ENCODE results near the gene PAQR6. TPM values are rescaled to one million over a fixed set of nuclear protein-coding genes. Genes with fewer than 3 reads are reported as not detected.

Gene PAQR6
- total RNA-seq, 1 experiment from 2014 or later: 0.50 TPM

DNA sequence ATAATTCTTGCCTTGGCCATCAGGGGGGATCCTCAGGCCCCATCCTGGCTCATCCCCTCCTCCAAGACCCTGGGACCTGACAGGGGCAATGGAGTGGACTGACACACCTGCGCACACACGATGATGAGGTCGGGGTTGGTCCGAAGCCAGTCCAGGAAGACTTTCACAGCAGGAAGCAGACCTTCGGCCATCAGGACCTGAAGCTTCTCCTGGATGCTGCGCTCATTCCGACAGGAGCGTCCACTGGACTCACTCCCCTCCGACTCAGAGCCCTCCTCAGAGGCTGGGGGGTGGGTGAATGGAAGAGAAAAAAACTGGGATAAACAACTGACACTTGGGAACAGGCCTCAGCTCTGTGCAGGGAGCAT lies 15.4 kb upstream of the PAQR6 start:
- DNase-seq (ENCODE audit: low spot score): no peak

DNA sequence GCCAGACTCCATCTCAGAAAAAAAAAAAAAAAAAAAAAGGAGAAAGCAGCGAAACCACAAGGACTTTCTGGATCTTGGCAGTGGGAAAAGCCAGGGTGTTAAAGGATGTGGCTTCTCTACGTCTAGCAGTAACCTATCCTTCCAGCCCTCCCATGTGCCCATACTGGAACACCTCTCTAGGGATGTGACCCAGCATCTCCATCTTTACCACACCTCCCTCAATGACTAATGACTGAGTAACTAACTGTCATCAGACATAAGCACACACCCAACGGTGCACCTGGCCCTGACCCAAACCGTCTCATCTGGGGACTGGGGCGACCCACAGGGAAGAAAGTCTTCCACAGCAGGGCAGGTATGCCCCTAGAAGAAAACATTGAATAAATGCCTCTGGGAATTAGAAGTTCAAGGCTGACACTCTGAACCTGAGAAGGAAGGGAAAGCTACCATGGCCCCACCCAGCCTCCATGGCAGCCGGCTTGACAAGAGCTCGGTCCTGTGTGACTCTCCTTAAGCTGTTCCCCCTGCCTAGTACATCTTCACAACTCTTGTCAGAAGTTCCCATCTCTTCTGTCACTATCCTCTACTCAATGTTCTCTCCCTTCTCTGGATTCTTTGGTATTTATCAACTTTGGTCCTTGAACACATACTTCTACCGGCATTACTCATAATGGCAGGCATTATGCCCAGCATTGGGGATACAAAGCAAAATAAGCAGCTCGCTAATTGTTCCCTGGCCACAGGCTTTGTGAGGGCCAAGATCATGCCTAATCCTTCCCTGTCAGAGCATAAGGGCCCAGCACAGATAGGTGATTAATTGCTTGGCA lies 14.8 kb upstream of the PAQR6 start:
- DNase-seq (ENCODE audit: low spot score): peak; percentile 50

DNA sequence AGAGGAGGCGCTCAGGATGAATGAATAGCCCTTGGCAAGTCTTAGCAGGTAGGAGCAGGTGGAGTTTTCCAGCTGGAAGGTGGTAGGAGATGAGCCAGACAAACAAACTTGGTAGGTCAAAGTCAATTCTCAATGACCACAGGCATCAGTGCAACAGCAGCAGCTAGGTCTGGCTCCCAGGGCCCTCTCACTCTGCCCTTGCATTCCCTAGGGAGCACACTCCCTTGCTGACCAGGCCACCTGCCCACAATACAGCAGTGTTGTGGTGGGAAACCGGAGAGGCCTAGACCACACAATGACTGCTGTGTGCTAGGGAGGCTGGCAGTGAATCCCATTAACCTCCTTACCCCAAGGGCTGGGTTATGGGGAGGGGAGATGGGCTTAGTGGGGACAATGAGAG lies 13.0 kb upstream of the PAQR6 start:
- DNase-seq (ENCODE audit: low spot score): no peak

DNA sequence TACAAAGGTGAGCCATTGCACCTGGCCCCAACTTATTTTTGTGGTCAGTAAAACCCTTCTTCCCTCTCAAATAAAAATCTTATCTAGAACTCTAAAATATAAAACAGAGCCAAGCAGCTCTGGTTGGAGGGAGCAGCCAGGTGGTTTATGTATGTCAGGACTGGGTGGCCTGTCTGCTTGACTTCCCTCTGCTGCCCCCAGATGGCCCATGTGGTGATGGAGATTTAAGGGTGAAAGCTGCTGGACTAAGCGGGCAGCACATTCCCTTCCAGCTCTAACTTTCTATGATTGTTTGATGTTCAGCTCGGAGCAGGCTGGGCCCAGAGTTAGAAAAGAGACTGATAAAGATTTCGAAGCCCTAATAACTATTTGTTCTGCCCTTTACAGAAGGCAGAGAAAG lies 11.9 kb upstream of the PAQR6 start:
- DNase-seq (ENCODE audit: low spot score): no peak

DNA sequence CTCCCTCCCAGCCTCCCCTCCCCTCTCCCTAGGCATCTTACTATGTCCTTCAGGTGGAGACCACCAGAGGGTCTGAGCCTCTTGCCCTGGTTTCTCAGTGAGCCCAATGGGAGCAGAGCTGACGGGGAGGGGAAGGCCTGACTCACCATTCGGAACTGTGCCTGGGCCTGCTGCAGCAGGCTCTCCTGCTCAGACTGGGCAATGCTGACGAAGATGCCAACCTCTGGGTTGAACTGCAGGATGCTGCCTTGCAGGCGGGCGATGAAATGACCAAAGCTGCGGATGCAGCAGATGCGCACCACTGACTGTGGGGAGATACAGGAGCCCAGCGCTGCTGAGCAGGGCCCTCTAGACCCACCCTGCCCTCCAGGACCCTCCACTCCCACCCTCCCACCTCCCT lies 11.0 kb upstream of the PAQR6 start:
- DNase-seq (ENCODE audit: low spot score): no peak

DNA sequence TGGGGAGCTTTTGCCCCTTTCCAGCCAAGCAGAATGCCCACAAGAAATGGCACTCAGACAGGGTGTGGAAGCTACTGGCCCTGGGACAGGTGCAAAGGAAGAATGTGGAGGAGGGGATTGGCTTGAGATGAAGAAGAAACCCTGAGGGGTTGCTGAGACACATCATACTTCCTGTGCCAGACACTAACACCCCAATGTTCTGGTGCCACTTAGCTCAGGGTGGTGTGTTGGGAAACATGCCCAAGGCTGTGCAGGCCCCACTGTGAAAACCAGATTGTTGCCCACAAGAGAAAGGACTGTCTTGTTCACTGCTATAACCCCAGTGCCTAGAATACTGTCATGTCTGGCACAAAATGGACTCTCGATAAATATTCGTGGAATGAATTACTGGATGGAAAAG lies 9.9 kb upstream of the PAQR6 start:
- DNase-seq (ENCODE audit: low spot score): no peak

DNA sequence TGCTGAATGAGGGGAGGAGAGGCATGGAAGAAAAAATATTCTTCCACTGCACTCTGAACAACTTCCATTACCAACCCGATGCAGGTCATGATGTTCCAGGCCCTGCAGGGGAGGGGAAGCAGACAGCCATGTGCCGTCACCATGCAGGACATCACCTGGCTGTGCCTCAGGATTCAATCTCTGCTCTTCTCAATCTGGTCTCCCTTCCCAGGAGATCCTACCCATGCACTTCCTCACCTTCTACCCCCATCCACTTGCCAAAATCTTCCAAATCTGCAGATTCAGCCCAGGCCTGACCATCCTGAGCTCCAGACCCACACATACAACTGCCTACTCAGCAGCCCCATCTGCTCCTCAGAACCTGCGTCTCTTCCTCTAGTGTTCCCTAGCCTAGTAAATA lies 5.8 kb upstream of the PAQR6 start:
- DNase-seq (ENCODE audit: low spot score): no peak

DNA sequence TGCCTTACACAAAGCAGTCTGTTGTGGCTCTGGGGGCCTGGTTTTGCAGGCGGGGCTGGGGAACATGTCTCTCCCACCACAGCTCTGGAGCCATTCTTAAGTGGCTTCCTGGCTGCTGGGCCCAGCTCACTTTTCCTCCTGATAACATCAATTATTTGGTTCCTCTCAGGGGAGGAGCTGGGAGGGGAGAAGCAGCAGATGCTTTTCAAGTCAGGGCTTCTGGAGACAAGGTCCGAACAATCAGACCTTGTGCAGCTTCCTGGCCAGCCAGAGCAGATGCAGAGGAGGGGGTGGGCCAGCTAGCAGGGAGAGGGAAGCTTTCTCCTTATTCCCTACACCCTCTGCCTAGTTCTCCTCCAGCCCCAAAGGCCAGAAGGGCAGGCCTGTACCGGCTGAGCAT lies 3.7 kb upstream of the PAQR6 start:
- no peak for DNase-seq (ENCODE audit: low spot score)

DNA sequence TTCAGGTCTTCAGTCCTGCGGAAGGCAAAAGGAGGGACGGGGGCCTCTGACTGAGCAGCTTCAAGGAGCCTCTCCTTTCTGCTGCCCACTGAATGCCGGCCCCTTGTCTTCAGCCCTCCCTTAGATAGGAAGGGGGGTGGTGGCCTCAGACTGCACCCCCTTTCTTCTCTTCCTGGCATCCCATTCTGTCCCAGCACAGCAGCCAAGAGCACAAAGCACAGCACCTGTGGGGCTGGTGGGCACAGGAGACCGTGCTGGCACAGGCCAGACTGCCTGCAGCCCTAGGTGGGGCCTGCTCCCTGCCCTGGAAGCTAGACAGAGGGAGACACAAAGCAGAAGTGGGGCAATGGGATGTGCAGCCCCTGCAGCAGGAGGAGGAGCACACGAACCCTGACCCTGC lies 1.7 kb upstream of the PAQR6 start:
- no peak for DNase-seq (ENCODE audit: low spot score)

DNA sequence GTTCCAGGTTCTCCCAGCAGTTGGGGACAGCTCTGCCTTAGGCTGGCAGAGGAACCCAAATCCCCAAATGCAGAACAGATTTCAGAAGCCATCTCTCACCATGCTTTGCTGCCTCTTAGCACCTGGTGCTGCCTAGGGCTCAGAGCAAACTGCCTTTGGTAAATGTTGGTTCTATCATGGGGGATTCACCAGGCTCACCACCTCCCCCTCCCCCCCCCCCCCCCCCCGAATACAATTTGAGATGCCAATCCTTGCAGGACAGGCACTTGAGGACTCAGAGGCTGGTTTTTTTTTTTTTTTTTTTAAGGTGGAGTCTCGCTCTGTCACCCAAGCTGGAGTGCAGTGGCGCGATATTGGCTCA lies 447 bp upstream of the PAQR6 start:
- DNase-seq (ENCODE audit: low spot score): no peak

DNA sequence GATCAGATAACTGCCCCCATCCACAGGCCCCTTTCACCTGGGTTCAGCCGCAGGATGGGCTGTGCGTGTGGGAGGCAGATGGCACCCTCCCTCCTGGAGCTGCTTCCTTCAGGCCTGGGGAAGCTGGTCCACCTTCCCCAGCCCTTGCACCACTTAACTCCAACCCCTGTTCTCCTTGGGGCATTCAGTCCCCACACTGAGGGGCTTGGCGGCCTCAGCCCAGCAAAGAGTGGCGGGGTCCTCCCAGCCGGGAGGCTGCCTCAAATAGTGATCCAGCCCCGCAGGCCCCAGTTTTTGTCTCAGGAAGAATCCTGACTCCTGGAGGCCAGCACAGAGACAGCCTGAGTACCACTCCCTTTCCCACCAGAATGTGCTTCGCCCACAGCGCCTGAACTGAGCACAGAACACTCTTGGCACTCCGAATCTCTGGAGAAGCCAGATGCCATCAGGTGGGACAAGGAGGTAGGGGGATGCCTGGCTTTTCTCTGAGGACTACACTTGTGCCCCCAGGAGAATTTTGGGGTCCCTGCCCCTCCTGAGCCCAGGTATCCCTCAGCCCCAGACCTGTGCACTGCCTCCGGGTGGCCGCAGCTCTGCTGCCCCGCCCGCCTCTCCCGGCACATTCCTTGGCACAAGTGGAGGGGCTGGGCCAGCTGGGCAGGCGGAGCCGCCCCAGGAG lies 936 bp downstream of the PAQR6 start:
- DNase-seq (ENCODE audit: low spot score): no peak

DNA sequence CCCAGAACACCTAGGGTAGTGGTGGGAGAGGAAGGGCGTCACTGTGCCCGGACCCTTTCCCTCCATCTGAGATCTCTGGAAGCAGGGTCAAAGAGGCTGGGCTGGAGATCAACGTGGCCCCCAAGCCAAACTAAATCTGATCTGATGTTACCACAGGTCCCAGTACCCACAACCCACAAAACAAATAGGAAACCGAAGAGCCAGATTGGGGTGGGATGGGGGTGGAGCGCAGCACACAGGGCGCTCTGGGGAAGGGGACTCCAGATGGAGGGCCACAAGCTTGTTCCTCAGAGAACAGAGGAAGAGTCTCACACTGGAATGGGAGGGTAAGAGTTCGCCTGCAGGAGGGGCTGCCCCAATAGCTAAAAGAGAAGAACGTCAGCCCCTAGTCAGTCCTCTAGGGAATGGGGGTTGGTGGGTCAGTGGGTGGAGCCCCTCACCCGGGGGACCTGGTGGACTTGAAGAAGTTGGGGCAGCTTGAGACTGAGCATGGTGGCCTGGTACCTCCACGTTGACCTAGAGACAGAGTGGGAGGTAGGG lies 1.5 kb downstream of the PAQR6 start:
- no peak for DNase-seq (ENCODE audit: low spot score)

DNA sequence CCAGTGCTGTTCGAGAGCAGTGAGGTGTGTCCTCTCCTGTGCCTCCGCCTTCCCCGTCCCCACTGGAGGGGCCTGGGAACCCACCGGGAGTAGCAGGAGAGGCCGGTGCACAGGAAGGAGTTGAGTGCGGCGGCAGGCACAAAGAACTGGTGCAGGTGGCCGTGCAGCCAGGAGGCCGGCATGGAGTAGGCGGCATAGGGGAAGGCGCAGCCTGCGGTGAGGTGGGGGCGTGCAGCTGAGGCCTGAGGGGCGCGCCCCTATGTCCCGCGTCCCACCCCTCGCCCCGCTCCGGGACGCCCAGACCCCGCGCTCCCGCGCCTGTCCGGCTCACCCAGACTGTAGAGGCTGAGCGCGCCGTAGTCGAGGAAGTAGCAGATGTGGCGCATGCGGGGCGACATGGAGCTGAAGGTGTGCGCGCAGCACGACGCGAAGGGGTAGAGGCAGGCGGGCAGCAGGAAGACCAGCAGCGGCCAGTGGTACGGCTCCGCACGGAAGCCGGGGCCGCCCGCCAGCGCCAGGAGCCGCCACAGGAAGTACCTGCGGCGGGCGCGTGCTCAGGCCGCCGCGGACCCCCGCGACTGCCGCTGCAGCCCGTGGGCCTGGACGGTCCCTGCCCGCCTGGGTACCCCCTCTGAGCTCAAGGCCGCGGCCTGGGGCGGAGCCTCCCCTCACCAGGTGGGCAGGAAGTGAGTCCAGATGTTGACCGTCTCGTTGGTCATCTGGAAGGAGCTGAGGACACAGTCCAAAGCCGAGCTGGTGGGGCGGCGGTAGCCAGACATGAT lies 2.2 kb downstream of the PAQR6 start:
- DNase-seq (ENCODE audit: low spot score): no peak

DNA sequence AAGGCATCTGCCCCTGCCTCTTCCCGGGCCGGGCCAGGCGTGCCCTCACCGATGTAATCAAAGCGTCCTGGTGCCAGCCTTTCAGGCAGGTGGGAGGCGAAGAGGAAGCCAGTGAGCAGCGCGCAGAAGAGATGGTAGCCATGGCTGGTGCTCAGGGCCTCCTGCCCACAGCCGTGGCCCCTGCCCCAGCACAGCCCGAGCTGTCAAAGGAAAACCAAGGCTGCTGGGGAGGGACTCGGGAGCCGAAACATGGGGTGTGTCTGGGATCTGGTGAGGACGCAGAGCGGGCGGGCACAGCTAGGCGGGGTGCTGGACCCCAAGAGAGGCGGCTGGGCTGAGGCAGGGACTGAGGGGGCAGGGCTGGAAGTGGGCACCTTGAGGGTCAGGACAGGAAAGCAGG lies 3.1 kb downstream of the PAQR6 start:
- no peak for DNase-seq (ENCODE audit: low spot score)

DNA sequence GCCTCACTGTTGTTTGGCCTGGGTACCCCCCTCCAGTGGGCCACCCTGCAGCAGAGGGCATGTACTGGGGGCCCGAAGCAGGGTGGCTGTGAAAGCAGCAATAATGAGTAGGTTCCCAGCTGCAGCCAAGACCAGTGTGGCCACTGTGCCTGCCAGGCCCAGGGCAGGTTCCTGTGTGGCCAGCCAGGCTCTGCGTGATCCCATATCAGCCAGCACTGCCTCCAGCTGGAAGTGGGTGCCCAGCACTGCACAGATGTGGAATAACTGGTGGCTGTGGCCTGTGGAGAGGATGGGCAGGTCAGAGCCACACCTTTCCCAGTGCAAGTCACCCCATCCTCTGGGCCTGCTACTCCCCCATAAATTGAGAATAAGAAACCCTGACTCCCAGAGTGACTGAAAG lies 3.7 kb downstream of the PAQR6 start:
- DNase-seq (ENCODE audit: low spot score): no peak

DNA sequence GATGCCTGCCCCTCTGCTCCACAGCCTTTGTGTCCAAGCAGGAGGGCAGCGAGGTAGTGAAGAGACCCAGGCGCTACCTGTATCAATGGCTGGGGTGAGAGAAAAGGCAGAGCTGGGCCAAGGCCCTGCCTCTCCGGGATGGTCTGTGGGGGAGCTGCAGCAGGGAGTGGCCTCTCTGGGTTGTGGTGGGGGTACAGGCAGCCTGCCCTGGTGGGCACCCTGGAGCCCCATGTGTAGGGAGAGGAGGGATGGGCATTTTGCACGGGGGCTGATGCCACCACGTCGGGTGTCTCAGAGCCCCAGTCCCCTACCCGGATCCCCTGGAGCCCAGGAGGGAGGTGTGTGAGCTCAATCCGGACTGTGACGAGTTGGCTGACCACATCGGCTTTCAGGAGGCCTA lies 5.1 kb downstream of the PAQR6 start:
- DNase-seq (ENCODE audit: low spot score): no peak

DNA sequence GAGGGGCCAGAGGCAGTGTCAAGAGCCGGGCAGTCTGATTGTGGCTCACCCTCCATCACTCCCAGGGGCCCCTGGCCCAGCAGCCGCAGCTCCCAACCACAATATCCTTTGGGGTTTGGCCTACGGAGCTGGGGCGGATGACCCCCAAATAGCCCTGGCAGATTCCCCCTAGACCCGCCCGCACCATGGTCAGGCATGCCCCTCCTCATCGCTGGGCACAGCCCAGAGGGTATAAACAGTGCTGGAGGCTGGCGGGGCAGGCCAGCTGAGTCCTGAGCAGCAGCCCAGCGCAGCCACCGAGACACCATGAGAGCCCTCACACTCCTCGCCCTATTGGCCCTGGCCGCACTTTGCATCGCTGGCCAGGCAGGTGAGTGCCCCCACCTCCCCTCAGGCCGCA lies 5.9 kb downstream of the PAQR6 start, which contains the start of gene BGLAP:
TSS of gene BGLAP (plus strand) at position 259 of the 400 bp plus-strand sequence. CDS start at position 307, 48 bp downstream.
- DNase-seq (ENCODE audit: low spot score): no peak

DNA sequence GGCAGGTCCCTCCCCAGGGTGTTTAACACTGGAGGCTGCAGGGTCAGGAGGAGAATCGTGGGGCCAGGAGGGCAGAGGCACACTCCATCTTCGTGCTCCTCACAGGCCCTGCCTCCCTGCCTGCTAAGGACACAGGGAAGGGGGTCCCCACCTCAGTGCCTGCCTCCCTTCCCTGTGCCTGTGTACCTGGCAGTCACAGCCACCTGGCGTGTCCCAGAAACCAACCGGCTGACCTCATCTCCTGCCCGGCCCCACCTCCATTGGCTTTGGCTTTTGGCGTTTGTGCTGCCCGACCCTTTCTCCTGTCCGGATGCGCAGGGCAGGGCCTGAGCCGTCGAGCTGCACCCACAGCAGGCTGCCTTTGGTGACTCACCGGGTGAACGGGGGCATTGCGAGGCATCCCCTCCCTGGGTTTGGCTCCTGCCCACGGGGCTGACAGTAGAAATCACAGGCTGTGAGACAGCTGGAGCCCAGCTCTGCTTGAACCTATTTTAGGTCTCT lies 6.5 kb downstream of the PAQR6 start:
- peak; percentile 63 for DNase-seq (ENCODE audit: low spot score)

DNA sequence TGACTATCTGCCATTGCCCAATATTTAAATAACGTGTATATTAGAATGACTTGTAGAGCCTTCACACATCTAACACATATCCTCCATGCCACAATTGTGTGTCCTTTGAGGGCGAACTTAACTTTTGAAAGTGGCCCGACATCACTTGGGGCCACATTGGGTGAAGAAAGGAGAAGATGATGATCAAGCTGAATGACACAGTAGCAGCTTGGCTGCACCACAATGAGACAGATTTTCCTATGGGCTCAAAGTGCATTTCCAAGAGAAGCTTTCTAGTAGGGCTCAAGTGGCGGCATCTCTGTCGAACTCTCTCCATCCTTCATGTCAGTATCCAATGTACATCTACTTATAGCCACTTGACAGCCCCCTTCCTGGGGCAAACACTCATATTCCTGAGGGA lies 9.6 kb downstream of the PAQR6 start:
- no peak for DNase-seq (ENCODE audit: low spot score)

DNA sequence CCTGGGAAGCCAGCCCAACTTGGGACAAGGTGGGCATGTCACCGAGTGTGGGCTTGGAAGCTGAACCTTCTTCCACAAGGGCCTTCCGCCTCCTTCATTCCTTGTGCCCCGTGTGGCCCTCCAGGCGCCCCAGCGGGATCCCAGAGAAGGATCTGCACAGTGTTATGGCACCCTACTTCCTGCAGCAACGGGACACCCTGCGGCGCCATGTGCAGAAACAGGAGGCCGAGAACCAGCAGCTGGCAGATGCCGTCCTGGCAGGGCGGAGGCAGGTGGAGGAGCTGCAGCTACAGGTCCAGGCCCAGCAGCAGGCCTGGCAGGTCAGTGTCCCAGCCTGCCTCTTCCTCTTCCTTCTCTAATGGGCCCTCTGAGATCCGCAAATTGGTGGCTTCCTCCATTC lies 11.7 kb downstream of the PAQR6 start:
- DNase-seq (ENCODE audit: low spot score): no peak

DNA sequence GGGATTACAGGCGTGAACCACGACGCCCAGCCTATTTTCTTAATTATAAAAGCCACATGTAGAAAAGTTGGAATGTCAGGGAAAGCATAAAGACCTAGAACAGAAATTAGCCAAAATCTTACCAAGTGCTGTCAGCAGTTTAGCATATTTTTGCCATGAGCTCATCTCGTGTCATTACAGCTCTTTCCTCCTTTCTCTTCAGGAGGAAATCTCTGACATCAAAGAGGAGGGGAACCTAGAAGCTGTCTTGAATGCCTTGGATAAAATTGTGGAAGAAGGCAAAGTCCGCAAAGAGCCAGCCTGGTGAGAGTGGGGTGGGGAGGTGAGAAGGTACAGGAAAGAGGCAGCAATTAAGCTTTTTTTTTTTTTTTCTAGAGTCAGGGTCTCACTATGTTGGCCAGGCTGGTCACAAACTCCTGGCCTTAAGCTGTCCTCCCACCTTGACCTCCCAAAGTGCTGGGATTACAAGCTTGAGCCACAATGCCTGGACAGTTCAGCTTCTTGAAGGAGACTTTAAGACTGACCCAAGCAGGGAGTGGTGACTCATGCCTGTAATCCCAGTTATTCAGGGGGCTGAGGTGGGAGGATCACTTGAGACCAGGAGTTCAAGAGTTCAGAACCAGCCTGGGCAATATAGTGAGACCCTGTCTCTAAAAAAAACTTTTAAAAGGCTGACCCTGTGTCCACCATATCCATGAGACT lies 14.3 kb downstream of the PAQR6 start:
- DNase-seq (ENCODE audit: low spot score): peak; percentile 28

Data from H4 (cell line).